Amniotic epithelial cell (primary cell): ENCODE data around the gene LCA5.
"Not testable (repeated sequence)": the region's sequence is repeated elsewhere in the genome, so short reads cannot be mapped to it uniquely, and the experiment has no call there.

Experiments used
- DNase-seq: peaks from one replicate; pipeline ENCODE4 v3.0.0-alpha.2; 2010; ENCODE audit warnings: low read depth

Gene LCA5

DNA sequence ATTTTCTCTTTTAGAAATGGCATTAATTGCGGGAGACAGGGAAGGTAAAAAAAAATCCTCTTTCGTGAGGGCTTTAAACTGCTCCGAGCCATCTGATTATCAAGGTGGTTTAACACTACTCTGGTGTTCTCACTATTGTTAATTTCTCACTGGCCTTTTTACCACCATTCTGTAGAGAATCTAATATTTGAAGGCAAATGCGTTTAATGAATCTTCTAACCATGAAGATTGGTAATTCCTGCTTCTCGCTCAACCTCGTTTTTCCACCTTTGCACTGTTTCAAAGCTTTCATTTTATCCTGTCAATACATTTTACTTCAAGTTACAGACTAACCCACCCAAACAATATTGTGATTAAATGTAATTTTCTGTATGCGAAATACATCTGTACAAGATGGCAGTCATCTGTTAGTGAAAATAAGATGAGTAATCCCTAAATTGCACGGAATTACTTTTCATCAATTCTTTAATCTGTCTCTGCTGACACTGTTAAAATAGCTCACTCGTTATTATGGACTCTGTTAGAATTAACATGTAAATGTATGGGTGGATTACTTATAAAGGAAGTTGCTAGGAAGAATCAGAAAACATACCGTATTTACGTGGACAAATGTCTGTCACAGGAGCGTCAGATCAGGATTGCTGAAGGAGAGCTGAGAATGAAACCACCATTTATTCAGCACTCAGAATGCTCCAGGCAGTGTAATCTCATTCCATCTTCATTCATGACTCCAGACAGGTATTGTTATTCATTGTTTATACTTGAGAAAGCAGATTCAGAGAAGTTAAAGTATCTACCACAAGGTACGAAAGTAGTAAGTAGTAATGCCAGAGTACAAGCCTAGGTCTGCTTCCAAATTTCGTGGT lies 1.1 kb upstream of the LCA5 start:
- DNase-seq, result peak; percentile 28

DNA sequence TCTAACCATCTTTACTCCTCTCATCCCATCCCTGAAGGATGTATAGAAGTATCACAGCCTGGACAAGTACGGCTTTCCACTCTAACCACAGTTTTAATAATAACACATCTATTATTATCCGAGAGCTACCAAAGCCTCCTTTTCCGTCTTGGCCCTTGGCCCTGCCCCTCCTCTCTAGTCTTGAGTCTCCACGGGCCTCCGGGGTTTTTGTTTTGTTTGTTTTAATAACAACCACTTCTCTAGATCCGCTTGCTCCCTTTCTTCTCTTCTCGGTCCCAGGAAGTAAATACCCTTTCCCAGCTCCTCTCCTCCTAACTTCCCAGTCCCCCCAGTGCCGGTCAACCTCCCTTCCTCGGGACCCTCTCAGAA lies 661 bp downstream of the LCA5 start:
- DNase-seq, result peak; percentile 28

DNA sequence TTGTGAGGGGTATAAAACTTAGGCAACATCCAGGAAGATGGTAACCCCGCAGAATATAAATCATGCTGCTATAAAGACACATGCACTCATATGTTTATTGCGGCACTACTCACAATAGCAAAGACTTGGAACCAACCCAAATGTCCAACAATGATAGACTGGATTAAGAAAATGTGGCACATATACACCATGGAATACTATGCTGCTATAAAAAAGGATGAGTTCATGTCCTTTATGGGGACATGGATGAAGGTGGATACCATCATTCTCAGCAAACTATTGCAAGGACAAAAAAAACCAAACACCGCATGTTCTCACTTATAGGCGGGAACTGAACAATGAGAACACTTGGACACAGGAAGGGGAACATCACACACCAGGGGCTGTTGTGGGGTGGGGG lies 7.7 kb downstream of the LCA5 start:
- DNase-seq, result not testable (repeated sequence)

DNA sequence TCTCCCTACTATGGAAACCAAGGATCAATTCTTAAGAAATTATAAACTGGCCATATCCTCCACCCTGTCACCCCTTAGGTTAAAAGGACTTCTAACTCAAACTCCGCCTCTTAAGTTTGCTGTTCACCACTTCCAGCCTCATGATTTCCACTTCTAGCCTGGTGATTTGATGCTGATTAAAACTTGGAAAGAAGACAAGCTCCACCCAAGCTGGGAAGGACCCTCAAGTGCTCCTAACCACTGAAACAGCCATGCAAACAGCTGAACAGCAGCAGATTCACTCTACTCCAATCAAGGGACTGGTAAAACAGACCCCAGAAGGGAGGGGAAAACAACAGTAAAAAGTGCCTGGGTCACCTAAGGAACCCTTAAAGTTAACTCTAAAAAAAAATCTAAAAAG lies 10.3 kb downstream of the LCA5 start:
- DNase-seq, result no peak

DNA sequence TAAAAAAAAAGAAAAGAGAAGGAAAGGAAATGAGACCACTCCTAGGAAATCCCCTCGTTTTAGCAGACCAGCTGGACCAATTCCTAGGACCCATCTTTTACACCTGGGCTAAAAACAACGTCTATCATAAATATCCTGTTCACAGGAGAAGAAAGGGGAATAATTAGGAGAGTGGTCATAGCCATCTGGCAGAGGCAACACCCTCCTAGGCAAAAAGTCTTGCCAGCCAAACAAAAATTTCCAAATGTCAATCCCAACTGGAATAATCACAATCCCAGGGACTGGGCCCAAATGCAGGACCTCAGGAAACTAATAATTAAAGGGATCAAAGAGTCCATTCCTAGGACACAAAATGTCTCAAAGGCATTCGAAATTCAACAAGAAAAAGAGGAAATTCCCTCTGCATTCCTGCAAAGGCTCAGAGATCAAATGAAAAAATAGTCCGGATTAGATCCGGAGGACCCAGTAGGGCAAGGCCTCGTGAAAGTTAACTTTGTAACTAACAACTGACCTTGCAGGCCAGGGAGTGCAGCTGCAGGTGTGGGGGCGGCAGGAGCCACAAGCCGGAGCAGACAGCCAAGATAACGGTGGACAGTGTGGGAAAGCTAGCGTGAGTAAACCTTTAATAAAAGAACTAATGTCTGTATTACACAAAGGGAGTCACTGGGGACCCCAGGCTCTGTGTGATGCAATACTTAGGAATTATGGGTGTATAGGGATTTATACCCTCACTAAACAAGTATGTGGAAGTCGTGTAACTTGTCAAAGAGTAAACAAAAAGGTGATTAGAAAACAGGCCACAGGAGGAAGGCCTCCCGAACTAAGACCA lies 11.7 kb downstream of the LCA5 start:
- DNase-seq, result peak; percentile 92

DNA sequence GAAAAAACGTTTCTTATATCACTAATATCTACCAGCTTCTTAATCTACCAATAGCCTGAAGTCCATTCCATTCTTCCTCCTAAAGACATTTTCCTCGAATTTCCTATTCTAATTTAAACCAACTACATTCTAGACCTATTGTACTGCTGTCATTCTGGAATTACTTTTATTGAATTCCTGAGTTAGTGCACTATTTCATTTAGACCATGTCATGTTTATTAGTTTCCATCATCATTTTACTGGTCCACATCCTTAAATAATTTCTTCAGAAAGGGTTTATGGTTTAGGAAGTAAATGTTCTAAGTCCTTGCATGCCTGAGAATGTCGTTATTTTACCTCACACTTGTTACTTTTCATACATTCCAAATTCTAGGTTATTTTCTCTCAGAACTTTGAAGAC lies 13.2 kb downstream of the LCA5 start:
- no peak for DNase-seq

DNA sequence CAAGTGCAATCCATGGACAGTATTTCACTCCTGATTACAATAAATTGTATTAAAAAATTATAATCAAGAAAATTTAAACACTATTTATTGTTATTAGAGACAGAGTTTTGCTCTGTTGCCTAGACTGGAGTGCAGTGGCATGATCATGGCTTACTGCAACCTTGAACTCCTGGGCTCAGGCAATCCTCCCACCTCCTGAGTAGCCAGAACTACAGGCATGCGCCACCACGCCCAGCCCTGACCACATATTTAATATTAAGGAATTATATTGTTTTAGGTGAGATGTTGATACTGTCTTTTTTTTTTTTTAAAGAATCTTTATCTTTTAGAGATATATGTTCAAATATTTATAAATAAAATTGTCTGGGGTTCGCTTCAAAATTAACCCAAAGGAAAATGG lies 14.6 kb downstream of the LCA5 start:
- no peak for DNase-seq

DNA sequence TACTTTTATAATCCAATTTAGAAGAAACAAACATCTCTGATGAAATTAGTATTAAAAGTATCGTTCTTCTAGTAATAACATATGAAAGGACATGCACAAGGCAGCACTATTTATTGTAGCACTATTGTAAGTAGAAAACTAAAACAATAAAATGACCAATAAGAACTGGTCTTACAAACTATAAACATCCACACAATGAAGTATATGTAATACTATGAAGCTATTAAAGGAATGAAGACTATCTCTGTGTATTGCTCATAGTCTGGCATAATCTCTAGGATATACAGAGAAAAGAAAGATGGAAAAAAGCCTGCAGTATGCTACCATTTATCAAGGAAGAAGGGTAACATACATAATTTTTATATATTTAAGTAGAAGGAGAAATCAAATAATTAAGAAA lies 16.7 kb downstream of the LCA5 start:
- no peak for DNase-seq

DNA sequence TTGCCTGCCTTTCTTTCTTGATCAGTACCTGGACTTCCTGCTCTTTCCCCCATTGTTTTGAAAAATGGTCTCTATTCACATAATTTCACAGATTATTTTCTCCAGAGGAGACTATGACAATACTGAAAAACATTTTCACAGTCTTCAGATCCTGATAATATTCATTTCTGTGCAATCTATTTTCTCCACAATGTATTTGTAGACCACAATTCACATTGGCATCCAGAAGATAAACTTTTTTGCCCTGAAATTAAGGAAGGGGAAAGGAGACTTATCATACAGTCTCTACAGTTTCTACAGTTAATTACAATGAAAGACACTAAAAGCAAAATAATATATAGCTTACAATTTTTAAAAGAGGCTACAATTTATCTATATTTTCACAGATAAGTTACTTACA lies 18.4 kb downstream of the LCA5 start:
- no peak for DNase-seq

DNA sequence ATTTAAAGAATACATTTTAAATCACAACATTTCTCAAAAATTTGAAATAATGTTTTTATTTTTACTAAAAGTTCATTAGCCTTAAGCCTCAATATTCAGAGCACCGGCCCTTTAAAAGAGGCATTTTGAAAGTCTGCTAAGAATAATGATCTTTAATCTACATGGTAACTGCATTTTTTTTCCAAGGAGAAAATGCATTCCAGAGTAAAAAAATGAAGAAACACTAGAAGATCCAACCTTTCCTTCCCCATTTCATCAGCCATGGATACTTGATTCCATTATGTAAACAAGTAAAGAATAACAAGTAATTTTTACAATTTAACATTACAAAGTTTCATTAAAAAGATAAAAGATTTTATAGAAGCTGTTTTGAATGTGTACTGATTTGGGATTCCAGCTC lies 21.8 kb downstream of the LCA5 start:
- DNase-seq, result no peak

DNA sequence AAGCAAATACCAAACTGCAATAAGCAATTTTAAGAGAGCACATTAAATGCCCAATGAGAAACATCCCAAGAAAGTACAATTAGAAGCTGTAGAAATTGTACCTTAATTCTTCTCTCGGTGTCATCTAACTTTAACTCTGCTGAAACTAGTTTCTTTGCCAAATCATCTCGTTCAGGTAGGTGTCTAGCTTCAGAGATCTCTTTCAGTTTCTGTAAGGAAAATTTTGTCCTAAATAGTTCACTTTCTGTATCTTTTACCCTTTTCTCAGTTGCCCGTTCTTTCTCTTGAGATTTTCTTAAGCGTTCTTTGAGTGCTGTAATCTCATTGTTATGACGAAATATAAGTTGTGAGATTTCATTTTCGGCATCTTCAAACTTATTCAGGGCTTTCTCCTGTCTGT lies 24.1 kb downstream of the LCA5 start:
- no peak for DNase-seq

DNA sequence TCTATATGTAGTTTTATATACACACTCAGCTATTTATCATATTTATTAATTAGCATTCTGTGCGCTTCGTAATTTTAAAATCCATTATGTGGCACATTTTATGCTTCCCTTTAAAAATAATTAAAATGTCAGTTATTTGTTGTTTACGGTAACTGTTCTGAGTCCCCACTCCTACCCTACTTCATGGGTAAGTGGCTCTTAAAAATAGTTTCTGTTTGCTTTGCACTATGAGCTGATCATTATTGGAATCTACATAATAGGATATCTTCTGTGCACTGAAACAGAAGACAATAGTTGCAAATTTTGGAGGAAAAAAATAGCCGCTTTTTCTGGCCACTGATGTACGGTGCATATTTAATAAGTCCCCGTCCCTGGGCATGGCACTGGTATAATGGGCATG lies 25.2 kb downstream of the LCA5 start:
- no peak for DNase-seq

DNA sequence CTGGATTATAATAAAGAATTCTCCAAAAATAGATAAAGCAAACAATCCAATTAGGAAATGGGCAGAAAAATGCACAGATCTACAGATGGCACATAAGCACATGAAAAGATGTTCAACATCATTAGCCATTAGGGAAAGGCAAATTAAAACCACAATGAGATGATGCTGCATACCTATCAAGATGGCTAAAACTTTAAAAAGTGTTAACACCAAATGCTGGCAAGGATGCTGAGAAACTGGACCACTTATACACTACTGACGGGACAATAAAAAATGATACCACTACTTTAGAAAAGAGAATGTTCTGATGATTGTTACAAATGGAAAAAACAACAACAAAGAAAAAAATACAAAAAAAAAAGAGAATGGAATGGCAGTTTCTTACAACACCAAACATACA lies 26.5 kb downstream of the LCA5 start:
- no peak for DNase-seq

DNA sequence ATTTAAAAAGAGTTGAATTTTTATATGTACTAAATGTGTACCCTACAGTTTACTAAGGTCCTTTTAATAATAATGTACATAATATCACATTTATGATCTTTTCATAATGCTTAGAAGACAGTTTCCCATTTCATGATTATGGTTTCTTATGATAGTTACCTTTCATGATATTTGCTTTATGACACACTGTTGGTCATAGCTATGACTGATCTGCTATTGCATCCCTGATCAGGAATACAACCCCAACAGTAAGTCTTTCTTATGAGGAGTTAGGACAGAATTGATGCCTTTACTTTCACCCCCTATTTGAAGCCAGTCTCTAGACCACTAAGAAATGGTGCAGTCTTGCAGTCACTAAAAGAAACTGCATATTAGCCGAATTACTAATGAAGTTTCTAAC lies 31.0 kb downstream of the LCA5 start:
- DNase-seq, result no peak

DNA sequence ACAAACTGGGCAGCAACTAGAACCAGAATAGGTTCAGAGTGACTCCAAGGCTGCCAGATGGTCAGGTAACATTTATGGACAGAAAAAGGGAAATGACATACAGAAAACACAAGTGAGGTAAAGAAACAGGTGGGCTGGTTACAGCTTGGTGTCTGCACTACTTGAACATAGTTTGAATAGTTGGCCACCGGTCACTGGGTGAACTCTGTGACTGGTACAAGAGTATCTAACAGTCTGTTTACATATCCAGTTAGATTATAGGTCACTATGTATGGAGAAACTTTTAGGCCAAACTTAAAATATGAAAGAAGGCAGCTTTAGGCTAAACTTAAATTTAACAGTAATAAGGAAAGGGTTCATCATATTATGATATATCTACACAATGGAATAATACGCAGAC lies 32.9 kb downstream of the LCA5 start:
- no peak for DNase-seq

DNA sequence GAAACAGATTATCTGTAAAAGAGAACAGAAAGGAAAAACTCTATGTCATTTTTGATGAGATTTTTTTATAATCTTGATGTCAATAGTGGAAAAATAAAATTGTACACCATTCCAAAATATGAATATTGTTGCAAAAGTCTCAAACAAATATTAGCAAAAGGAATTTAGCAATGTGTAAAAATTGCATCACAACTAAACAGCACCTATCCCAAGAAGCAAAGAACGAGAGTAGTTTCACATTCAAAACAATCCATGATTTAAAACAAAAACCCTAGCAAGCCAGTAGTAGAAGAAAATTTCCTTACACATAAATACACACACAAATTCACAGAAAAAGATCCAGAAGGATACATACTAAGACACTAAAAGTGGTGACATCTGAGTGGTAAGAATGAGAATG lies 38.4 kb downstream of the LCA5 start:
- DNase-seq, result no peak

DNA sequence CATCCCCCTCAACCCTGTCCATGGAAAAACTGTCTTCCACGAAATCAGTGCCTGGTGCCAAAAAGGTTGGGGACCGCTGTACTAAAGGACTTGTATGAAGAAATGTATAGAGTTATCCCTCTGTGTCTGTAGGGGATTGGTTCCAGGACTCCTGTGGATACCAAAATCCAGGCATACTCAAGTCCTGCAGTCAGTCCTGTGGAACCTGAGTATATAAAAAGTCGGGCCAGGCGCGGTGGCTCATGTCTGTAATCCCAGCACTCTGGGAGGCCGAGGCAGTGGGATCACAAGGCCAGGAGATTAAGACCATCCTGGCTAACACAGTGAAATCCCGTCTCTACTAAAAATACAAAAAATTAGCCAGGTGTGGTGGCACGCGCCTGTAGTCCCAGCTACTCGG lies 42.0 kb downstream of the LCA5 start:
- no peak for DNase-seq

DNA sequence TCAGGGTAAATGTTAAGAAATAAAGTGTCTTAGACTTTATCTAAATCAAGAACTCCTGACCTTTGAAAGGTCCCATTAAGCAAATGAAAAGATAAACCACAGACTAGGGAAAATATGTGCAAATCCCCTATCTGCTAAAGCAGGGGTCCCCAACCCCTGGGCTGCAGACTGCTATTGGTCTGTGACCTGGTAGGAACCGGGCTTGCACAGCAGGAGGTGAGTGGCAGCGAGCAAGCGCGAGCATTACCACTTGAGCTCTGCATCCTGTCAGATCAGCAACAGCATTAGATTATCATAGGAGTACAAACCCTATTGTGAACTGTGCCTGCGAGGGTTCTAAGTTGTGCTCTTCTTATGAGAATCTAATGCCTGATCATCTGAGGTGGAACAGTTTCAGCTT lies 42.4 kb downstream of the LCA5 start:
- DNase-seq, result no peak

DNA sequence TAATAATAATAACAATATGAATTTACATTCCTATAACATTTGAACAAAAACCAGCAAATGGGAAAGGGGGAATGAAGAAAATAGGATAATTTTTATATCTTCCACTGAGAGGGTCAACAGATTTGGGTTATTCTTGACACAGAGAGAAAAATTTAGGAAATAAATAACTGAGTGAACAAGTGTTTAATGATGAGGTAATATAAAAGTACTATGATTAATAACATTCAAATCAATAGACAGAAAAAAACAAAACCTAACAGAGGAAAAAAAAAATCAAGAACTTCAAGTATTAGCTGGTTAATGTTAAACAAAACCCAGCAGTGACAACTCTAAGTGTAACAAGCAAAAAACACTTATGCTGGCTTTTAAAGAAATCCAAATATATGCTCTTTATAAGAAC lies 66.5 kb downstream of the LCA5 start:
- DNase-seq, result no peak

DNA sequence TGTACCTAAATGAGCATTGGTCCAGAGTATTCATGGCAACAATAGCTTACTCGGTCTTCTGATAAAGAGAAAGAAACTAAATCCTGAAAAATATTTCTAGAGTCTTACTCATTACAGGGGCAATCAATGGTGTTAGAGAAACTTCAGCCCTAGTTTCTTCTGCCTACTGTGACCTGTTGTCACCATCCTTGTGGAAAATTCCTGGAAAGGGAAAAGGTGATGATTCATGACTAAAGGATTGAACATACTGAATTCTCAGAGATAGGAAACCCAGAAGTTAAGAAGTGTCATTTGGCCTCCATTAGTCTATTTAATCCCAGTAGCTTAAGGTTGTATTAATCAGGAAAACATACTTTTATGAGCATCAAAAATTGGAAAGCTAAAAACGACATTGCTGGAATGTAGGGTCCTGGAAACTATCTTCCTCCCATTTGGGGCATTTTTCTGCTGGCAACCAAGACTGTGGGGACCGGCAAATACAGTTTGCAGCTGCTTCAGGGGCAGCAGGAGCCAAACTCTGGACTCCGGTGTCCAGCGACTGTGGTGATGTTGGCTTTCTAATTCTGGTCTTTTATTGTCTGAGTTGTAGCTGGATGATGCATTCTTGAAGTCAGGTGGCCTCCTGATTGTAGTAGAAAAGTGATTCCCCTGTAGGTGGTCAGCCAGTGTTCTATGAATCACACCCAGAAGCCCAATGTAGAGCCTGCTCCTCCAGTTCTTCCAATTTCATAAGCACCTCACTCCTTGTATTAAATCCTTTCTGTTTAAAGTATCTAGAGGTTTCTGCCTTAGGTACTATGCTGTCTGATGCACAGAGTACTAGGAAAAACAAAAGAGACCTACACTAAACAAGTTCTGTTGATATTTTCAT lies 67.6 kb downstream of the LCA5 start:
- no peak for DNase-seq

DNA sequence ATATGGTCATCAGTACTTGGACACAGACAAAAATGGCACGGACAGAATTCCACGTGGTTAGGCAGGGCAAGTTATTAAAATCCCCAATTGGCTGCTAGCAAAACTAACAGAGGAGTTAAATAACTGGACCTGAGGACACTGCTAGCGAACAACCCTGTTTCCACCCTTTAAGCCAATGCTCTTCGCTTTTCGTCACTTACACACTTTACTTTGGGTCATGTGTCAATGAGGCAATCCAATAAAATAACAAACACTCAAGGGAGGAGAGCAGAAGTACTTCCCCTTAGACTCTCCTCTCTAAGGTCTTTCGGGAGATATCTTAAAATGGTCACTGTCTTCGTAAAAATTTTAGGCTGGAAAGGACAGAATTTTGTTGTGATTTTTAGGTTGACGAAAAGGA lies 68.6 kb downstream of the LCA5 start:
- no peak for DNase-seq

DNA sequence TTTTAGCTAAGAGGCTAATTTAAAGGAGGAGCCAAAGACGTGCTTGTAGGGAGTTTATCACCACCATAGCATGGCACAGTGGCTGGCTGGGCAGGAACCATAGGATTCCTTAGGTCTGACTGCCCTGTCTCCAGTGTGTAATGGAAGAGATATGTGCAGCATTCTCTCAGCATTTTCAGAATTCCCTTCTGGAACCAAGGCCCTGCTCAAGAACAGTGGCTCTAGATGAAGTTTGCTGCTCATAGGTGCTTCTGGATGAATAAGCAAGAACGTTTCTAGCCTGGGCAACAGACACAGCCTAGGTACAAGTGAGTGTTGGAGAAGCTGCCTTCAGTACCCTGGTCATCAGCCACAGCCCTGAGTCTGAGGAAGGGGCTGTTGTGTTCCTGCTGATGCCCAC lies 69.1 kb downstream of the LCA5 start:
- peak; percentile 49 for DNase-seq

DNA sequence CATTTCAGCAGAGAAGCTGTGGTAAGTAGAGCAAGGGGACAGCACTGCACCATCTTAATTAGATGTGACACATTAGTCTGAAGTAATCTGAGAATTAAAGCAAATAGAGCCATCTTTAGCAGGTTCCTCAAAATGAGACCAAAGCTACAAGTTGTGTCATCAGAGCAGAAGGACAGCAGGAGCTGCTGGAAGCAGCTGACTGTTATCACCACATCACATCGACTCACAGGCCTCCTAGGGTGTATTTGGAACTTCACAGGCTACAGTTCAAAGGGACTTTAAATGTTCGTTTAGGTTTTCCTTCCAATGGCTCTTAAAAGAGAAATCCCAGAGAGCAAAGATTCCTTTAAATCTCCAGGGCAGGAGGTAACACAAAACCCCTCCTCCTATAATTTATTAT lies 69.5 kb downstream of the LCA5 start:
- no peak for DNase-seq
